ENCODE measurements around the gene SIAH1. TPM values are rescaled to one million over a fixed set of nuclear protein-coding genes. Genes with fewer than 3 reads are reported as not detected.

SIAH1 gene
- total RNA-seq, 1 donor from 2014 or later, result 60.0 TPM

DNA sequence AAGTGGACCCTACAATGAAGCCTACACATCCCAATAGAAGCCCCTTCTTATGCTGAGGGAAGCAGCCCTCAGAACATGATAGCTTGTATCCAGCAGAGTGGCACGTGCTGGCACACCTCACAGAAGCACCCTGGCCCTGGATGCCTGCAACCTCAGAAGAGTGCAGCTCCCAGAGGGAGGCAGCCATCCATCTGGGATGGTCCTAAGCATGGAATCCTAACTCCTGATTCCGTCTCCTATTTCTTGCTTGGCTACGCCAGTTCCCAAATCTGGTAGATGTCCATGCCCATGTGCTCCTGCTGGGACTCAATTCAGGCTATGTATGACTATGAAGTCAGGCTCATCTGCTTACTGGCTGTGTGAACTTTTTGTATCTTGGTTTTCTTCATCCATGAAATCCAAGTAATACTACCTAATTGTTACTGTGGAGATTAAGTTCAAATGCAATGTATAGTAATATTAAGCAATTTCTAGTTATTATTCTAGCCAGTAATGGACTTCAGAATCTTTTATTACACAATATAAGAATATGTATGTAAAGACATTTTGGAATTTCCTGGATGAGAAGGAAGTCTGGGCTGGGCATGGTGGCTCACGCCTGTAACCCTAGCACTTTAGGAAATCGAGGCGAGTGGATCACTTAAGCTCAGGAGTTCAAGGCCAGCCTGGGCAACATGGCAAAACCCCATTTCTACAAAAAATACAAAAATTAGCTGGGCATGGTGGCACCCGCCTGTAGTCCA, 32.4 kb downstream of the SIAH1 start:
- Histone ChIP-seq H3K4me3 (ENCODE audit: low read depth, low read length) (no peak overlapping the region), H3K36me3 (ENCODE audit: control insufficient read depth, insufficient read depth, low read length) (peaks cover 4% of the 10 kb centered on the region), H3K27me3 (ENCODE audit: control insufficient read depth, insufficient read depth, low read length) (no peaks in the 10 kb centered on the region)
- DNase-seq (ENCODE audit: low read depth) (no peak), FAIRE-seq (no peak)
- TF ChIP-seq, protein P1, sequence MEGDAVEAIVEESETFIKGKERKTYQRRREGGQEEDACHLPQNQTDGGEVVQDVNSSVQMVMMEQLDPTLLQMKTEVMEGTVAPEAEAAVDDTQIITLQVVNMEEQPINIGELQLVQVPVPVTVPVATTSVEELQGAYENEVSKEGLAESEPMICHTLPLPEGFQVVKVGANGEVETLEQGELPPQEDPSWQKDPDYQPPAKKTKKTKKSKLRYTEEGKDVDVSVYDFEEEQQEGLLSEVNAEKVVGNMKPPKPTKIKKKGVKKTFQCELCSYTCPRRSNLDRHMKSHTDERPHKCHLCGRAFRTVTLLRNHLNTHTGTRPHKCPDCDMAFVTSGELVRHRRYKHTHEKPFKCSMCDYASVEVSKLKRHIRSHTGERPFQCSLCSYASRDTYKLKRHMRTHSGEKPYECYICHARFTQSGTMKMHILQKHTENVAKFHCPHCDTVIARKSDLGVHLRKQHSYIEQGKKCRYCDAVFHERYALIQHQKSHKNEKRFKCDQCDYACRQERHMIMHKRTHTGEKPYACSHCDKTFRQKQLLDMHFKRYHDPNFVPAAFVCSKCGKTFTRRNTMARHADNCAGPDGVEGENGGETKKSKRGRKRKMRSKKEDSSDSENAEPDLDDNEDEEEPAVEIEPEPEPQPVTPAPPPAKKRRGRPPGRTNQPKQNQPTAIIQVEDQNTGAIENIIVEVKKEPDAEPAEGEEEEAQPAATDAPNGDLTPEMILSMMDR (IDR thresholded peaks at IDR 0.05; ENCODE audit: insufficient read depth, low read length, severe bottlenecking), result no peak

DNA sequence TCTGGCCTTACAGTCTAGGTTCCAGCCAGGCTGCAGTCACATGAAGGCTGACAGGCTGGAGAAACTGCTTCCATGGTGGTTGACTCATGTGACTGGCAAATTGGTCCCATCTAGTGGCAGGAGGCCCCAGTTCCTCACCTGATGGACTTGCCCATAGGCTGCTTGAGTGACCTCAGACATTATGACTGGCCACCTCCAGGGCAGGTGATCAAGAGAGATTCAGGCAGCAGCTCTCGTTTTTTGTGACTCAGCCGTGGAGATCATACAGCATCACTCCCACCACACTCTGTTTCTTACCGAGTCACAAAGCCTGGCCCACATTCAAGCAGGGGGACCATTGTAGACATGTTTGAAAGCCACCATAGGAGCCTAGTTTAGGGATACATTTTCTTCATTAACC, 34.5 kb downstream of the SIAH1 start:
- TF ChIP-seq, protein P1 (IDR thresholded peaks at IDR 0.05; ENCODE audit: insufficient read depth, low read length, severe bottlenecking), result no peak
- peak; percentile 68 for DNase-seq (ENCODE audit: low read depth)
- peaks cover 6% of the 10 kb centered on the region for H3K36me3 ChIP-seq (ENCODE audit: control insufficient read depth, insufficient read depth, low read length)
- no peaks in the 10 kb centered on the region for H3K27me3 ChIP-seq (ENCODE audit: control insufficient read depth, insufficient read depth, low read length)
- no peak for FAIRE-seq
- no peak overlapping the region for H3K4me3 ChIP-seq (ENCODE audit: low read depth, low read length)

DNA sequence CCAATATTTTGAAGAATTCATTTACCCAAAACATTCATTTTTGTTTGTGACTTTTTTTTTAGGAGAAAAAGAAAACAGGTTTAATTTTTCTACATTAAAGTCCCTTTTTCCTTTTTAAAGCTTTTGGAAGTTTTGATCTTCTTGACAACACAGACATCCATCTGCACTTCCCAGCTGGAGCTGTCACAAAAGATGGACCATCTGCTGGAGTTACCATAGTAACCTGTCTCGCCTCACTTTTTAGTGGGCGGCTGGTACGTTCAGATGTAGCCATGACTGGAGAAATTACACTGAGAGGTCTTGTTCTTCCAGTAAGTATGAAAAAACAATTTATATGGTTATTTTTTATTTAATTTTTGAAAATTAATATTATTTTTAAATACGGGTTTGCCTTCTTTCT, 37.2 kb downstream of the SIAH1 start:
- Histone ChIP-seq H3K36me3 (ENCODE audit: control insufficient read depth, insufficient read depth, low read length) (peaks cover 8% of the 10 kb centered on the region), H3K4me3 (ENCODE audit: low read depth, low read length) (no peak overlapping the region), H3K27me3 (ENCODE audit: control insufficient read depth, insufficient read depth, low read length) (no peaks in the 10 kb centered on the region)
- TF ChIP-seq, protein P1 (IDR thresholded peaks at IDR 0.05; ENCODE audit: insufficient read depth, low read length, severe bottlenecking), result no peak
- DNase-seq (ENCODE audit: low read depth), result no peak
- no peak for FAIRE-seq

DNA sequence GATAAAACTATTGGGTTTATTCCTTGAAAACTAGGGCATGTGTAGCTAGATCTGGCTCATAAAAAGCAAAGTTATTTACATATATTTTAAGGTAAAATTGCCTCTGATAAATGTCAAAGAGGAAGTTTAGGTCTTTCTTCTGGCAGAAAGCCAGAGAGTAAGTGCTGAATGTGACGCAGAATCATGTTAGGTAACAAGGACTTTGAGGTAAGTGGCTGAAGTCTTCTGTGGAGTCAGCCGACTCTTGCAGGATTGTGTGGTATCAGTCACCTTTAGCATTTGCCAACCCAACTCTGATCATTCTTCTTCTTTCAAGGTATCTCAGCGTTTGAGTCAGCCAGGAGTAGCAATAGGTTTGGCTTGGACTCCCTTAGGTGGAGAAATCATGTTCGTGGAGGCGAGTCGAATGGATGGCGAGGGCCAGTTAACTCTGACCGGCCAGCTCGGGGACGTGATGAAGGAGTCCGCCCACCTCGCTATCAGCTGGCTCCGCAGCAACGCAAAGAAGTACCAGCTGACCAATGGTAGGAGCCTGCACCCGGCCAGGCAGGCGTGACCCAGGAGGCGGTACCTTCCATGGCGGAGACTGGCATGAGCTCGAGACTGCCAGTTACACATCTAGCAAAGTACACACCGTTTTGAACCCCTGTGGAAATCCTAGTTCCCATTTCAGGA, 37.9 kb downstream of the SIAH1 start:
- TF ChIP-seq, protein P1 (IDR thresholded peaks at IDR 0.05; ENCODE audit: insufficient read depth, low read length, severe bottlenecking), result no peak
- FAIRE-seq, result no peak
- no peaks in the 10 kb centered on the region for H3K27me3 ChIP-seq (ENCODE audit: control insufficient read depth, insufficient read depth, low read length)
- peaks cover 9% of the 10 kb centered on the region for H3K36me3 ChIP-seq (ENCODE audit: control insufficient read depth, insufficient read depth, low read length)
- DNase-seq (ENCODE audit: low read depth), result no peak
- no peak overlapping the region for H3K4me3 ChIP-seq (ENCODE audit: low read depth, low read length)

DNA sequence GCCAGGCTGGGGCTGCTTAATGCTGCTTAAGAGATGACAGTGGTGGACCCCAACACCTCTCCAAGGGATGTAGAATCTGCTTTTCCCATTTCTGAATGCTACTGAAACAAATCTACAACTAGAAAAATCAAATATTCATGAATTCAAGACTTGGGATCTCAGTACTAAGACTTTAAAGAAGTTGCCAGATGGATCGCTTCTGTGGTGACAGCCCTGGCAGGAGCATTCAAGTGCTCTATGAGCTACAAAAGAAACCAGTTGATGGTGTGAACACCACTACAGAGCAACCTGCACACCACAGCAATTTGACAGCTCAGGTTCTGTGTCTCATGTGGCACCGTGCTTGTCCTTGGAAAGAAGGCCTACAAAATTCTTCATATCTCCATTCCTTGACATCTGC, 42.6 kb downstream of the SIAH1 start:
- H3K27me3 ChIP-seq (ENCODE audit: control insufficient read depth, insufficient read depth, low read length), result no peaks in the 10 kb centered on the region
- TF ChIP-seq, protein P1 (IDR thresholded peaks at IDR 0.05; ENCODE audit: insufficient read depth, low read length, severe bottlenecking), result no peak
- FAIRE-seq (no peak), DNase-seq (ENCODE audit: low read depth) (no peak)
- no peak overlapping the region for H3K4me3 ChIP-seq (ENCODE audit: low read depth, low read length)
- peaks cover 13% of the 10 kb centered on the region for H3K36me3 ChIP-seq (ENCODE audit: control insufficient read depth, insufficient read depth, low read length)
